Lung (tissue), 12 donors: ENCODE data around the gene SLC25A23. TPM values are rescaled to one million over a fixed set of nuclear protein-coding genes. Genes with fewer than 3 reads are reported as not detected.

Source experiments
- ATAC-seq: fragments of 200-7000 bp; cut with Tn5 transposase; one replicate; pipeline ENCODE4 v1.9.1; 2020; ENCODE audit warnings: moderate number of reproducible peaks; ENCODE audit not compliant: insufficient read depth, low FRiP score
- DNase-seq, 3 donors: peaks; one replicate each; pipeline ENCODE4 v3.0.0-alpha.2; 2013 to 2017
- H3K27ac ChIP-seq, 2 donors: one replicate each; pipeline ENCODE4 v1.5.1; 2013; ENCODE audit warnings: mild to moderate bottlenecking in 2 of 2, moderate library complexity in 2 of 2, control low read depth in 1 of 2, inconsistent platforms in 1 of 2, low read depth in 1 of 2, low read length in 1 of 2
- H3K27me3 ChIP-seq, 3 donors: one replicate each; pipeline ENCODE4 v1.5.1; 2013; ENCODE audit warnings: low read length in 2 of 3; ENCODE audit not compliant: control insufficient read depth in 3 of 3, insufficient read depth in 3 of 3
- H3K36me3 ChIP-seq, 4 donors: one replicate each; pipeline ENCODE4 v1.5.1; 2013; ENCODE audit warnings: low read length in 4 of 4, mild to moderate bottlenecking in 1 of 4, moderate library complexity in 1 of 4; ENCODE audit not compliant: control insufficient read depth in 4 of 4, insufficient read depth in 4 of 4
- H3K4me1 ChIP-seq, 5 donors: one replicate each; pipeline ENCODE4 v1.5.1; 2013; ENCODE audit warnings: low read length in 5 of 5, mild to moderate bottlenecking in 2 of 5, moderate library complexity in 1 of 5; ENCODE audit not compliant: control insufficient read depth in 5 of 5, insufficient read depth in 5 of 5
- H3K4me3 ChIP-seq: one replicate; pipeline ENCODE4 v1.5.1; 2013; ENCODE audit warnings: mild to moderate bottlenecking, control low read depth, moderate library complexity
- H3K9ac ChIP-seq, 2 donors: one replicate each; pipeline ENCODE4 v1.5.1; 2013; ENCODE audit warnings: low read length in 2 of 2, control low read depth in 1 of 2; ENCODE audit not compliant: insufficient read depth in 1 of 2
- H3K9me3 ChIP-seq, 4 donors: one replicate each; pipeline ENCODE4 v1.5.1; 2013; ENCODE audit warnings: low read length in 3 of 4, mild to moderate bottlenecking in 1 of 4, moderate library complexity in 1 of 4; ENCODE audit not compliant: control insufficient read depth in 4 of 4, insufficient read depth in 3 of 4
- CTCF ChIP-seq: IDR thresholded peaks from 2 replicates; pipeline ENCODE4 v1.5.1; 2012; ENCODE audit warnings: mild to moderate bottlenecking; ENCODE audit errors: control extremely low read depth, extremely low read depth
- WGBS, 2 donors: extraction: QIAGEN DNeasy Blood & Tissue Kit; methylation state at CpG; one replicate each; pipeline ENCODE4 v1.1.7; 2013; 5-methylcytosine and 5-hydroxymethylcytosine counted together
- polyA plus RNA-seq, 2 donors: library from polyadenylated mRNA; stranded (reverse); fragments of 200-250 nt; gene quantifications; one replicate each; pipeline ENCODE4 v1.2.1, GENCODE V29; 2013
- total RNA-seq, 2 donors: library from RNA; depleted of rRNA in 1 of 2; stranded (reverse); fragments of >200 nt in 1 of 2; gene quantifications; one replicate each; pipeline ENCODE4 v1.2.1, GENCODE V29; 2014 to 2021
- donor health status: control.
- donor health status: control.
- donor health status: Bipolar disorder and iron deficiency.
- donor health status: healthy.
- donor health status: DM: yes; HTN: yes; CAD: no.

Gene SLC25A23
- total and polyA plus RNA-seq, 4 donors: 15.7 to 49.5 (median 44.5) TPM

DNA sequence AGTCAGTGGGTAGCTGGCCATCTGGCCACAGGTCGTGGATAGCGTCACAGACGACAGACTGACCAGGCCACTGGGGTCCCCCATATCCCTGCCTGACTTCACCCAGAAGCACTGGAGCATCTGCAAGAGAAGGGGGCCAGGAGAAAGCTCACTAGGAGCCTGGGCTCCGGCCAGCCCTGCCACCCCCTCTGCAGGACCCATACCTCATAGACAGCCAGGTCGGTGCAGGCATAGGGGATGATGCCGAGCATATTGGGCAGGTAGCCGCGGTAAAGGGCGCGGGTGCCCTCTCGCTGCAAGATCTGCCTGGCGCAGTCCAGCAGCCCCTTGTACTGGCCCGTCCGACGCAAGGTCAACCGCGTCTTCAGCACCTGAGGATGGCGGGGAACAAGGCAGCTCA lies 32.5 kb downstream of the SLC25A23 start:
- no peak for ATAC-seq
- Histone ChIP-seq H3K36me3 (peaks cover 0 to 6% (median 1%) of the 10 kb centered on the region in 4 donors), H3K9me3 (no peaks in the 10 kb centered on the region), H3K4me1 (peaks cover 0 to 19% (median 12%) of the 10 kb centered on the region in 5 donors), H3K27ac (no peak overlapping the region), H3K9ac (no peak overlapping the region), H3K4me3 (no peak overlapping the region), H3K27me3 (no peaks in the 10 kb centered on the region)
- WGBS, 2 donors: 94 to 96% methylated on average over 18 of the region's 18 CpGs
- no peak for TF ChIP-seq CTCF
- DNase-seq: no peak

DNA sequence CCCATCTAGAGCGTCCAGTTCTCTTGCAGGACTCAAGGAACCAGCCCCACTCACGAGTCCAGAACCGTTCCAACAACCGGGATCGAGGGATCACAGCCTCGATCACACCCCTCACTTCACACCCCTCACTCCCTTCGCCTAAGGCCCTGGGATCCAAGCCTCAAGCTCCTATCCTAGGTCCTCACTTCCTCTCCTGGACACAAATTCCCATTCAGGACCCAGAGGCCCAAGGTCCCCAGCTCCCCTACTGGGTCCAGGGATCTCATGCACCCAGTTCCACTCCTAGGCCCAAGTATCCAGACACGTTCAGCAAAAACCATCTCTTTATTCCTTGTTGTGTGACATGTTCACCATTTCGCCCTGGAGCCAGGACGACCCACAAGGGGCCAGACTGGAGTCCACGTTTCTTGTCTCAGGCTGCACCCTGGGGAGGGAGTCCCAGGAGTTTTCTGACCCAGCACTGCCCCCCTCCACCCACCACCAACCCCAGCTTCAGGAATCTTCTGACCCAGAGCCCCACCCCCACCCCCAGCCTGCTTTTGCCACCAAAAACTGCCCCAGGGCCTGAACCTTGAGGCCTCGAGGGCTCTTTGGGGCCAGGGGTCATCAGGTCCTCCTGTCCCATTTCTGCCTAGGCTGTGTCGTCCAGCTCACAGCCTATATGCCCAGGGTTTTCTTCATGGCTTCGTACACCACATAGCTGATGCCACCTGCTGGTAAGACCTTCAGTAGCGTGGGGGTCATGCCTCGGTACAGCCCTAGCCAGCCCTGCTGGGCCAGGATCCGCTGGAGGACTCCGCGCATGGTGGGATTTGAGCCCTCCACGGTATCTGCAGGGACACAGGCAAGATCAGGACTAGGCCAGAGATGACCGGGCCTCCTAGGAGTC lies 33.6 kb downstream of the SLC25A23 start:
- 94% methylated on average over 21 of the region's 21 CpGs for WGBS, 2 donors

DNA sequence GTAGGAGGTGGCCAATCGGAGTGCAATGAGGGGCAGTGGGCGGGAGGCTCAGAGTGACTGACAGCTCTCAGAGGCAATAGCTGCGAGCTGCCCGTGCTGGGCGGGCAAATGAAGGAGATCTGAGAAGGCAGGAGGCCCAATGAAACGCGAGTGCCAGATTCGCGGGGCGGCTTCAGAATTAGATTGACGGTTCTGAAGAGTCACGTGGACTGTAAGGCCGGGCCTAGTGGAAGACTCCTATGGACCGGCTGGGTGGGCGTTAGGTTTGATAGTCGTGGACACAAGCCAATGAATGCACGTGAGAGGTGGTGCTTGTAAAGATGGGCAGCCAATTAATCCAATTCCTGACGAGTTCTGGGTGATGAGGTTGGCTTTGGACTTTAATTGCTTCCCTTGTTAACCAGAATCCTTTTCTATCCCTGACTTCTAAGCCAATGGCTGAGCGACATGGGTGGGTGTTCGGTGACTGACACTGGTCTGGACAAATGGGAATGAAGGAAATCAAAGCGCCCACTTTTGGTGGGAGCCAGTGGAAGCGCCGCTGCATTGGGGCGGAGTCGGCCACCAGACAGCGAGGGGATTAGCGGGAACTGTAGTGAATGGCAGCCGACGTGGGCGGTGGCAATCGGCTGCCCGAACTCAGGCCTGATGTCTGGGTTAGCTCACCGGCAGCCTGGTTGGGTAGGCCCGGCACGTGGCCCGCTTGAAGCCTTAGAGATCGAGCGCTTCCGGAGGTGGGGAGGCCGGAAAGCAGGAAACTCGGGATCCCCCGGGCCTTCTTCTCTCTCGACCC lies 34.5 kb downstream of the SLC25A23 start:
- H3K9ac ChIP-seq: peak overlapping the region in 1 of 2 donors; percentile 53
- ATAC-seq (peak; percentile 95), DNase-seq (peak; percentile 100)
- no peak overlapping the region for H3K4me3 ChIP-seq
- no peaks in the 10 kb centered on the region for H3K9me3 ChIP-seq
- WGBS, 2 donors: 3 to 5% methylated on average over 43 of the region's 43 CpGs
- H3K36me3 ChIP-seq: peaks cover 0 to 21% (median 16%) of the 10 kb centered on the region in 4 donors
- peak overlapping the region; percentile 65 to 85 for H3K27ac ChIP-seq
- H3K27me3 ChIP-seq: no peaks in the 10 kb centered on the region
- TF ChIP-seq CTCF: no peak
- peaks cover 0 to 21% (median 13%) of the 10 kb centered on the region in 5 donors for H3K4me1 ChIP-seq

More for the DNA sequence above, 33.6 kb downstream of the SLC25A23 start:
- H3K27me3 ChIP-seq: no peaks in the 10 kb centered on the region
- peaks cover 0 to 21% (median 13%) of the 10 kb centered on the region in 5 donors for H3K4me1 ChIP-seq
- H3K27ac ChIP-seq: peak overlapping the region; percentile 65 to 85
- no peak for TF ChIP-seq CTCF
- peak overlapping the region in 1 of 2 donors; percentile 53 for H3K9ac ChIP-seq
- H3K4me3 ChIP-seq: no peak overlapping the region
- peaks cover 0 to 14% (median 9%) of the 10 kb centered on the region in 4 donors for H3K36me3 ChIP-seq
- no peaks in the 10 kb centered on the region for H3K9me3 ChIP-seq
- ATAC-seq (no peak), DNase-seq (peak in 1 of 3 donors; percentile 25)
